ENCODE results near the gene POU2F3.

POU2F3 gene

GRCh38 chr11:120281143-120281795 is 41.3 kb downstream of the POU2F3 start:
- no peak for DNase-seq (ENCODE audit: low spot score)

GRCh38 chr11:120283124-120283523 is 43.2 kb downstream of the POU2F3 start:
- DNase-seq (ENCODE audit: low spot score) = no peak

GRCh38 chr11:120284272-120284671 is 44.3 kb downstream of the POU2F3 start:
- no peak for DNase-seq (ENCODE audit: low spot score)

- no peak for DNase-seq (ENCODE audit: low spot score)
These were observed 45.3 kb downstream of the POU2F3 start for GRCh38 chr11:120285256-120285655.

GRCh38 chr11:120288021-120288420 is 48.1 kb downstream of the POU2F3 start:
- DNase-seq (ENCODE audit: low spot score) = no peak

GRCh38 chr11:120289426-120289825 is 49.5 kb downstream of the POU2F3 start:
- DNase-seq (ENCODE audit: low spot score) = no peak

GRCh38 chr11:120290956-120291355 is 51.0 kb downstream of the POU2F3 start:
- DNase-seq (ENCODE audit: low spot score) = no peak

- no peak for DNase-seq (ENCODE audit: low spot score)
These were observed 53.3 kb downstream of the POU2F3 start for GRCh38 chr11:120293038-120293800.

- no peak for DNase-seq (ENCODE audit: low spot score)
These were observed 54.2 kb downstream of the POU2F3 start for GRCh38 chr11:120294096-120294495.

GRCh38 chr11:120295099-120295498 is 55.2 kb downstream of the POU2F3 start:
- DNase-seq (ENCODE audit: low spot score) = no peak

- DNase-seq (ENCODE audit: low spot score) = no peak
These were observed 56.6 kb downstream of the POU2F3 start for GRCh38 chr11:120296554-120296953.

GRCh38 chr11:120298461-120298860 is 58.5 kb downstream of the POU2F3 start:
- DNase-seq (ENCODE audit: low spot score) = no peak

- no peak for DNase-seq (ENCODE audit: low spot score)
These were observed 62.3 kb downstream of the POU2F3 start for GRCh38 chr11:120302001-120302805.

GRCh38 chr11:120303004-120303637 is 63.2 kb downstream of the POU2F3 start:
- peak; percentile 50 for DNase-seq (ENCODE audit: low spot score)

- no peak for DNase-seq (ENCODE audit: low spot score)
These were observed 64.6 kb downstream of the POU2F3 start for GRCh38 chr11:120304526-120304925.

GRCh38 chr11:120305286-120305685 is 65.3 kb downstream of the POU2F3 start:
- DNase-seq (ENCODE audit: low spot score) = no peak

GRCh38 chr11:120306519-120307242 is 66.7 kb downstream of the POU2F3 start:
- no peak for DNase-seq (ENCODE audit: low spot score)

- no peak for DNase-seq (ENCODE audit: low spot score)
These were observed 67.5 kb downstream of the POU2F3 start for GRCh38 chr11:120307476-120307875.

- no peak for DNase-seq (ENCODE audit: low spot score)
These were observed 68.1 kb downstream of the POU2F3 start for GRCh38 chr11:120308081-120308480.

GRCh38 chr11:120310870-120311269 is 70.9 kb downstream of the POU2F3 start:
- no peak for DNase-seq (ENCODE audit: low spot score)

- DNase-seq (ENCODE audit: low spot score) = no peak
These were observed 74.9 kb downstream of the POU2F3 start for GRCh38 chr11:120314861-120315260.

Measured in SK-N-DZ (cell line).